ENCODE data around the gene BCAR3.
"Not testable (repeated sequence)": the region's sequence is repeated elsewhere in the genome, so short reads cannot be mapped to it uniquely, and the experiment has no call there.

BCAR3 gene

DNA sequence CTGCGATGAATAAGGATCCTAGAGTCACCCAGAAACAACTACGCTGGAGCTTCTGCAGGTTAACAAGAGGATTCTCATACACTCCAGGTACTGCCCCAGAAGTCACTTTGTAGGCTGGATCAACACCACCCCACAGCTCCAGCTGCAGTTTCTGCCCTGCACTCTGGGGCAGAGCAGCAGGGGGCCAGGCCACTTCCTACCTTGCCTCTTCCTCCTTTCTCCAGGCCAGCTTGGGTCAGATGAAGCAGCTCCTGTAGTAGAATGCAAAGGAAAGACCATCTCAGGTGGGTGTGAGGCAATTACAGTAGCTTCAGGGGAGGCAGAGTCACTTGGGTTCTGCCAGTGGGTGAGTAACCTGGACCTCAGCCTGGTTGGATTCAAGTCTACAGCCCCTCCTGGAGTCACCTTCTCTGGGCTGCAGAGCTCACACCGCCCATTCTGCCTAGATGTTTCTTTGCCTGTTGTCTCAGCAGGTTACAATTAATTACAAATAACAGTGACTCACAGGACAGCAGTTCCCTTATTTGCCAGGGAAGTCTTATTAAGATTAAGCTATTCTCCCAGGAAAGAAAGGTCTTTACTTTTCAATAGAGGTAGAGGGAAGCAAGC, 24.4 kb upstream of the BCAR3 start:
- DNase-seq (ENCODE audit: low spot score) = no peak

DNA sequence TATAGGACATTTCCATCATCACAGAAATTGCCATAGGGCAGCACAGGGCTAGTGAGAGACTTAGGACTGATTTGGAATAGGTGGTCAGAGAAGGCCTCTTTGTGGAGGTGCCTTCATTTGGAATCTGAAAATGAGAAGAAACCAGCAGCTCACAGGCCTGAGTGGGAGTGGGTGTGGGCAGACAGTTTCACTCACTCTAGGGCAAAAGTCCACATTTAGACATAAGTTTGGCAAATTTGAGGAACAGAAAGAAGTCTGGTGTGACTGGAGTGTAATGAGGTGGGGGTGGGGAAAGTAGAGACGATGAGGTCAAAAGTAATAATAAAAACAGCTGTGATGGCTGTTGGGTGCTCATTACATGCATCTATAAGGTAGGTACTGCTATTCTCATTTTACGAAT, 22.4 kb upstream of the BCAR3 start:
- DNase-seq (ENCODE audit: low spot score) = no peak

GRCh38 chr1:93703643-93704042, 22.0 kb upstream of the BCAR3 start:
- DNase-seq (ENCODE audit: low spot score) = no peak

DNA sequence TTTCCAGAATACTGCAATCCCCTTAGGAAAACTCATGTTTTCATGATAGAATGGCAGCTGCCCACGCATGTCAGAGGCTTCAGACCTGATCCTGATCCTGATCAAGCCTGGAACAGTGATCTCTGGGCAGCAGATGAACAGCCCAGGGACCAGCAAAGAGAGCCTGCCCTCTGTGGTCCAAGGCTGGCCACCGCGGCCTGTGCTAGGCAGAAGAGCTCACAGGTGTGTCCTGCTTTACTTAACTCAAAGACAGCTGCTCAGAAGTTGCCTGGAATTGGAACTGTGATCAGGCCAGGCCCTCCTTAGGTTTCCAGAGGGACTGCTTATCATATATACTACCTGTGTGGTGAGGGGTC, 21.2 kb upstream of the BCAR3 start:
- no peak for DNase-seq (ENCODE audit: low spot score)

DNA sequence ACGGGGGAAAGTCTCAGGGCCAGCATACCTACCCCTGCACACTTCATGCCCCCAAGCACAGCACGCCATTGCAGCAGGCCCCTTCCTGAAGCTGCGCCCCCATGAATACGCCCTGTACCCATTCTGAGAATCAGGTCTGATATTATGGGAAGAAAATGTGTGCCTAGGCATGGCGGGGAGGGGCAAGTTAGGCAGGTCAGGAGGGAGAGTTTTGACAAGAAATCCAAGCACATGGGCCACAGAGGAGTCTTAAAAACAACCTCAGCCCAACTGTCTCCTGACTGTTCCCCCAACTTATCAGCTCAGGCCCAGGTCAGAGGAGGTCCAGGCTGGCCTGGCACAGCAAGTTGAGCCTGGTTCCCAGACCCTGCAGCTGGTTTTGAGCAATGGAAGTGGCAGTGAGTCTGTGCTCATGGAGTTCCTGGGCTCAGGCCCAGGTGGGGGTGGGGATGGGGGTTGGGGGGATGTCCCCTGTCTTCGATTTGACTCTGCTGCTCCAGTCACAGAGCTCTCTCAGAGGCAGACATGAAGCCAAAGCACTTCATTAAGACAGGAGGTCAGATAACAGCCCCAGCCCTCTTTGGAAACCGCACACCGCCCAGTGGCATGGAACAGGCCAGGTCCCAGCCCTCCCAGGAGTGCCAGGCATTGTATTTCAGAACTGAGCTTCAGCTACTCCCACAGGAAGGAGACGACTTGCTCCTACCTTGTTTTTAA, 20.6 kb upstream of the BCAR3 start:
- DNase-seq (ENCODE audit: low spot score) = no peak

- DNase-seq (ENCODE audit: low spot score) = no peak
Observed at GRCh38 chr1:93701629-93702028, 20.0 kb upstream of the BCAR3 start.

DNA sequence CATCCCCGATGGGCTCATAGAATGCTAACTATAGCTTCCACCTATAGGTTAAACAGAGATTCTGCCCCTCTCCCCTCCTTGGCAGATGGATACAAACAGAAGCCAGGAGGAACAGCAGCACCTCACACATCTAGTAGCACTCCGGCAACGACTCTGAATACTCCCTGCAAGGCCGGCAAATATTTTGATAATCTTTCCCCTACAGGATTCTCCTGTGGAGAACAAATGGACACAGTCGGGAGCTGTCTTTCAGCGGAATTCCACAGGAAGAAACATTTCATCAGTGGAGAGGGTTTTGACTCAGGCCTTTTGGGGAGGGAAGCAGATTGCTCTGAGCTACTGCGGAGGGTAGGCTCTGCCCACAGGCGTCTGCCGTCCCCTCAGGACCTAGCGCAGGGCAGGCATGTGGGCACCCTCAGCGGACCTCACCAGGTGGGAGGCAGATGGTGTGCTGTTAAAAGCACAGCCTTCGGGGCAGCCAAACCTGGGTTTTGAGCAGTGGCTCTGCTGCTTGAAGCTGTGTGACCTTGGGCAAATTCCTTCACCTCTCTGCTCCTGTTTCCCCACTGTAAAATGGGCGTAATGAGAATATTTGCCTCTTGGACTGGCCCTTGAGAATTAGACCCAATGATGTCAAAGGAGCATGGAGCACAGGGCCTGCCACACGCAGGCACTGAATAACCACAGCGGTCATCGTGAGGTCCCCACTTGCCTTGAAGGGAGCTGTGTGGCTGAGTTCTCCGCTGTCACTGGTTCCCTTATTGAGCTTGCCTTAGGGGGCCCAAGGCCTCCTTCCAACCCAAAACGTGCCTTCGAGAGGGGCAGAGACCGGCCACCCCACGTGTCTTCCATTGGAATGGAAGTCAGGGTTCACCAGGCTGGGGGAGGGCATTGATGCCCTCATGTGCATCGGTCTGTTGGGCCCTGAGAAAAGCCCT, 19.2 kb upstream of the BCAR3 start:
- no peak for DNase-seq (ENCODE audit: low spot score)

- DNase-seq (ENCODE audit: low spot score) = no peak
Observed at GRCh38 chr1:93699503-93700168, 18.0 kb upstream of the BCAR3 start.

- DNase-seq (ENCODE audit: low spot score) = no peak
Observed at GRCh38 chr1:93699049-93699384, 17.4 kb upstream of the BCAR3 start.

DNA sequence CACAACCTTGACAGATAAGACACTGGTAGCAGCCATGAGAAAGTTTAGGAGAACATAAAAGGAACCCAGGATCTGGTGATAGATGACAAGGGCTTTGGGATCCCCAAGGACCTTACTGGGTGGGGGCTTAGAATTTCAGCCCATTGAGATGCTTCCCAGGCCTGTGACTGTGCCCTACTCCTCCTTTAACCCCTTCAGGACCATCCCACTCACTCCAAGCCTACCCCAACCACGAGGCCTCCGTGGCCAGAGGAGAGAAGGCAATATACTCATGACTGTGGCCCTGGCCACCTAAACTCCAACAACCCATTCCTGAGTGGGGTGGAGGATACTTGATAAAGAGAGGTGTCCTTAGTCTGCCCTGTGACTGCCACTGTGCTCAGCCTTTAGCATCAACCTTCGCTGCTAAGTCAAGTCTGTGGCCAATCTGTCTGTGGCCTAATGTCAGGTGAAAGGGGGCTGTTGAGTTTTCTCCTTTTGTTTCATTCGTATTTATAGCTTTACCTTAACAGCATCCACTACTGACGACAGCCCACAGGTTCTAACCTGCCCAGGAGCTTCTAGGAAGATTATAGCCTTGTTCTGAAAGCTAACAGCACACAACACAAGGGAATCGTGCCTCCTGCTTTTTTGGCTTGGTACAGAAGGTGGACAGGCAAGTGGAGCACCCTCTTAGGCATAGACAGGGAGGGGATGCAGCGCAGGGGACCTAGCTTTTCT, 16.9 kb upstream of the BCAR3 start:
- no peak for DNase-seq (ENCODE audit: low spot score)

DNA sequence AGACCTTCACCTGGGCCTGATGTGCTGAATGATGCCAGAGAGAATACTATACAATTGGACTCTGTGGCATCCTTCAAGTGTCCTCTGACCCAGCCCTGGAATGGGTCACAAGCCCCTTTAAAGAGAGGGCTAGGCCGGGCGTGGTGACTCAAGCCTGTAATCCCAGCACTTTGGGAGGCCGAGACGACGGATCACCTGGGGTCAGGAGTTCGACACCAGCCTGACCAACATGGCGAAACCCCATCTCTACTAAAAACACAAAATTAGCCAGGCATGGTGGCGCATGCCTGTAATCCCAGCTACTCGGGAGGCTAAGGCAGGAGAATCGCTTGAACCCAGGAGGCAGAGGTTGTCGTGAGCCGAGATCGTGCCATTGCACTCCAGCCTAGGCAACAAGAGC, 15.9 kb upstream of the BCAR3 start:
- DNase-seq (ENCODE audit: low spot score) = not testable (repeated sequence)

DNA sequence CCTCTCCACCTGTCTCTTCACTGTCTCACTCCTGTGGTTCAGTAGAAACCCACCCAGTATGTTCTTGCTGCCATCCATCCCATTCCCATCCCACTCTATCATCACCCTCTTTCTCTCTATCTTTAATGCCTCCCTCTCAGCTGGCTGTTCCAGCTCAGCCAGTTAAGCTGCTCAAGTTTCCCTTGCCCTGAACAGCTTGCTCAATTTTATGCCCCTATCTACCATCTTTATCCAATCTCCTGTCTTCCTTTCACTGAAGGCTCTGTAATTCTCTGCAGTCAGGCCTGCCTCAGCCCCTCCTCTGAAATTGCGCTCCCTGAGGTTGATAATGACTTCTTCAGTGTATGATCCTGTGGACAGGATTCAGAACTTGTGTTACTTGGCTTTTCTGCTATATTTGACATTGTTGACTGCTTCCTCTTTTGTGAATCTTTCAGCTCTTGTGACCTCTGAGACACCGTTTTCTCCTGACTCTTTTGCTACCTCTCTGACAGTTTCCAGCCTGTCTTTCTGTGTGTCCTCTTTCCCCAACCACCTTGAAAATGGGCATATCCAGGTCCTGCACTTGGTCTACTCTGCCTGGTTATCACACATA, 13.9 kb upstream of the BCAR3 start:
- DNase-seq (ENCODE audit: low spot score) = no peak

DNA sequence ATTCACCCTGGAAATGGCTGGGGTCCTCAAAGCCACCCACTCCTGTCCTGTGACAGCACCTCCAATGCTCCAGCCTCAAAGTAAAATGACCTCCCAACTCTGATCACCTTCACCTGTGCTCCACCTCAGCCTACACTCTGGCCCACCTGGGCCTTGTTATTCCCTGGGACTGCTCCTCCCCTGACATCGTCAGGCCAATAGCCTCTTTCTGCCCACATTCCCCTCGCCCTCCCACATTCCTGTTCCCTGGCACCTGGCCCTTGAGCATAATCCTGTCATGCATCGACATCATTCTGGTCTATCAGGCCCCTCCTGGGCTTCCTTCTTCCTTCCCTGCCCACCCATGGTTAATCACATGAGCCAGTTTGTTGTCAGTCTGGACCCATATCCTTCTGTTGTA, 13.2 kb upstream of the BCAR3 start:
- no peak for DNase-seq (ENCODE audit: low spot score)

- DNase-seq (ENCODE audit: low spot score) = no peak
Observed at GRCh38 chr1:93694039-93694438, 12.4 kb upstream of the BCAR3 start.

DNA sequence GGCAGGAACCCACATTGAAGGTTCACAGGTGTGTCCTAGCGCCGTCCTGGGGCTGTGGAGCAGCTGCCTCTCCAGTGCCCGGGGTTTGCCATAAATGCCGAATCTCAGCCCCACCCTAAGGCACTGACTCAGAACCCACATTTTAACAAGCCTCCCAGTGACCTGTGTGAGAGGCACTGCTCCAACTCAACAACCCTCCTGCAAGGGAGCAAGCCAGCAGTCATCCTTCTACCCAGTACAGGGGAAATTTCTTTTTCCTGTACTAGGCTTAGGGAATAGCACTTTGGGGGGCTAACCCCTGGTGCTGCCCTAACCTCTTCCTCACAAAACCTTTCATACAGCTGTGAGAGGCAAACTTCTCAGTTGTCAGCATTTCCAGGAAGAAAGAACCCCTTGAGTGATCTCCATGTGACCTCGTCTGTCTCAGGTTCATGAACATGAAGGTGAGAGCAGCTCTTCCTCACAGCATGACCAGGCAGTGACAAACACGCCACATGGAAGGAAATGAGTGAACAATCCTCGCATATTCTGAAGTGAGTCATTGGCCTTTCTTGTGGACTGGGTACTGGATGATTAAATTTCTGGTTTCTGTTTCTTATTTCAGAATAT, 11.4 kb upstream of the BCAR3 start:
- no peak for DNase-seq (ENCODE audit: low spot score)

GRCh38 chr1:93692451-93692861, 10.8 kb upstream of the BCAR3 start:
- DNase-seq (ENCODE audit: low spot score) = no peak

GRCh38 chr1:93692026-93692425, 10.4 kb upstream of the BCAR3 start:
- DNase-seq (ENCODE audit: low spot score) = no peak

- no peak for DNase-seq (ENCODE audit: low spot score)
Observed at GRCh38 chr1:93690921-93691789, 9.5 kb upstream of the BCAR3 start.

DNA sequence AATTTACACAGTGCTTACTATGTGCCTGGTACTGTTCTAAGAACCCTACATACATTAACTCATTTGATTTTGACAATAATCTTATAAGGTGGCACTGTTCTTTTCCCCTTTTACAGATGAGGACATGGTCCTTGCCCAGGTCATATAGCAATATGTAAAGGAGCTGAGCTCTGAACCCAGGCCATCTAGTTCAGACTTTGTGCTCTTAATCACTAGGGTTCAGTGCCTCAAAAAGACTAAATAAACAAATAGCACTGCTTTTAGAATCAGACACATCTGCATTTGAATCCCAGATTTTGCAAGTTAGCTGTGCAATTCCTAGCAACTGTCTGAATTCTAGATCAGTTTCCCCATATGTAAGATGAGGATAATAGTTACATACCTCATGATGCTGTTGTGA, 8.7 kb upstream of the BCAR3 start:
- no peak for DNase-seq (ENCODE audit: low spot score)

All from hematopoietic multipotent progenitor cell treated with erythropoietin and hydrocortisone succinate and interleukin-3 and kit ligand, for 15 days (in vitro differentiated cells).